GM21529 (cell line): ENCODE results near the gene WNT11.

Experiments
- ATAC-seq: cut with Tn5 transposase; IDR thresholded peaks from one replicate; pipeline ENCODE4 v1.9.1; 2021; ENCODE audit not compliant: unreplicated experiment

Gene WNT11

DNA sequence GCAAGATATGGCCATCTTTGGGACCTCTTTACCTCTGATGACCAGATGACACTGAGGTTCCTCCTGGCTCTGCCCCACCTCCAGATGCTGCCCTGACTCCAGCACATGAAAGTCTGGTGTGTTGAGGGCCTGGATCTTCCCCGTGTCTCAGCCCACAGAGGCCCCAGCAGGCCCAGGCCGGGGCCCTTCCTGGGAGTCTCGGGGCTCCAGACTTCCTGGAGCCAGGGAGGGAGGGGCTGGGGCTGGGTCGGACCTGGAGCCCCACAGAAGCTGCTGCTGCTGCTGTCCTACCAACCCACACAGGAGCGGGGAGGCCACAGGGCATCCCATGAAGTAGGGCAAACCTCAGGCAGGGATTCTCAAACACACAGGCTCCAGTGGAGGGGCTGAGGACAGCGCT lies 32.2 kb upstream of the WNT11 start:
- no peak for ATAC-seq

DNA sequence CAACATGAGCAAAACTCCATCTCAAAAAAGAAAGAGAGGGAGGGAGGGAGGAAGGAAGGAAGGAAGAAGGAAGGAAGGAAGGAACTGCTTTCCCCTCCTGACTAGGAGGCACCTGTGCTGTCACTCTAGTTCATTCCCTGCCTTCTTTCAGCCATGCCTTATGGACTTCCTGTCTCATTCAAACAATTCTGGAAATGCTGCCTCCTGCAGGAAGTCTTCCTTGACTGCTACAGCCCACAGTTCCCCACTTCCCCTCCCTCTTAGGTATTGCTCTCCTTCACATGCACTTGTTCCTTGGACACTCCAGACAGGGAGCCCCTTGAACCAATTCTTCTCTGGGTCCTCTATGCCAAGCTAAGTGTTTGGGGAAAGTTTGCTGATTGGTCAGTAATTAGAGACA lies 31.6 kb upstream of the WNT11 start:
- ATAC-seq: no peak

- no peak for ATAC-seq
These were observed 30.8 kb upstream of the WNT11 start for GRCh38 chr11:76237000-76237649.

- ATAC-seq: peak; percentile 15
These were observed 30.0 kb upstream of the WNT11 start for GRCh38 chr11:76236092-76236999.

GRCh38 chr11:76235233-76236091 lies 29.2 kb upstream of the WNT11 start:
- ATAC-seq: peak; percentile 64

DNA sequence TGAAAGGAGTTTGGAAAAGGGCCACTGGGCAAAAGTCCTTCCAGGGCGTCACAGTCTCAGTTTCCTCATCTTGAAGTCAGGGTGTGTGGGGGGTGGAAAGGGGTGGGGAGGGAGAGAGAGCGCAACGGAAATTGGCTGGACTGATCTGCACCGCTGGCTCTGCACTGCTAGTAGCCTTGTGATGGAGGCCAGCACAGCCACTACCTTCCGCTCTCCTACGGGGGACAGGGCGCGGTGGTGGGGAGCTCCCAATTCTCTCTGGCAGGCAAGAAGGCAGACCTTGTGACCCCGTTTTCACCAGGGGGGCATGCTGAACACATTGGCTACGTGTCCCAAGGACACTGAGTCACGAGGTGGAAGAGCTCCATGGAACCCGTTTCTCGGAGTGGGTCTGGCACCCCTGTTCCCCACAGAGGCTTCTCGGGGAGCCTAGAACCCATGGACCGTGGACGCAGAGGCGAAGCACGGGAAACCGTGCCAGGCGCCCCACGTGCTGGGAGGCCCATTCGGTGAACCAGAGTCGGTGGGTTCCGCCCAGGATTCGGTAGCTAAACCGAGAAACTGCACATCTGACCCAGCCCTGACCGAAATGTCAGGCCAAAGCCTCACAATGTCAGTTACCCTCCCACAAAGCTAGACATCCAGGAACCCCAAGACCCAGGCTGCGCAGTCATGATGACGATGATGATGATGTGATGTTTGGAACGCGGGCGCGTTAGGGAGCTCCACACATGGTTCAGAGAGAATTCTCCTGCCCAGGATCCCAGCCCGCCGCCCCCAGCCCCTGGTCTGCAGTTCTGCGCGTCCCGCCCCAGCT lies 28.3 kb upstream of the WNT11 start:
- peak; percentile 34 for ATAC-seq

- ATAC-seq: no peak
These were observed 27.7 kb upstream of the WNT11 start for GRCh38 chr11:76234021-76234415.

DNA sequence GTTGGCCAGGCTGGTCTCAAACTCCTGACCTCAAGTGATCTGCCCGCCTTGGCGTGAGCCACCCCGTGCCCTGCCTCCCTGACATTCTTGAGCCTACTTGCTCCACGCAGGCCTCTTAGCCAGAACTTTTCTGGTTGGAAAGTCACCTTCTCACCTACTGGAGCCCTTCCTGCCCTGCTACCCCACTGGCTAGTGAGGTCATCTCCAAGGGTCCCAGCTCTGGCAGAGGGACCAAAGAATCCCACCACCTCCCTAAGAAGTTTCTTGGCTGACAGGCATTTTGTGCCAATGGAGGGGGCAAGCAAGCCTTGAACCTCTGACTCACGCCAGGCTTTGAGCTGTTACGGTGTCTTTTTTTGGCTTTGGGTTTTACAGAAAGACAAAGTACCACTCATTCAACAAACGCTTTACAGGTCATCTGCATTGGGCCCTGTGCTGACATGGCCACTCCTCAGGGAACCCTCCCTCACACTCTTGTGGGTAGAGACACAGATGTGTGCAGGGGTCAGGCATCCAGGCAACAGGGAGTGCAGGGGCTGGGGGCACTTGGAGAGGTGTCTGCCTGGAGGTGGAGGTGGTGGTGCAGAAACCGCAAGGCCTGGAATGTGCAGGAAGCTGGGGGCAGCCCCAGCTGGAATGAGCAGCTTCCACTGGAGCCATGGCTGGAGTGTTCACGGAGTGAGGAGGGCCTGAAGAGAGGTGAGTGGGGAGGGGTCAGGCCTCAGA lies 27.1 kb upstream of the WNT11 start:
- ATAC-seq: no peak

- no peak for ATAC-seq
These were observed 25.8 kb upstream of the WNT11 start for GRCh38 chr11:76232026-76232665.

DNA sequence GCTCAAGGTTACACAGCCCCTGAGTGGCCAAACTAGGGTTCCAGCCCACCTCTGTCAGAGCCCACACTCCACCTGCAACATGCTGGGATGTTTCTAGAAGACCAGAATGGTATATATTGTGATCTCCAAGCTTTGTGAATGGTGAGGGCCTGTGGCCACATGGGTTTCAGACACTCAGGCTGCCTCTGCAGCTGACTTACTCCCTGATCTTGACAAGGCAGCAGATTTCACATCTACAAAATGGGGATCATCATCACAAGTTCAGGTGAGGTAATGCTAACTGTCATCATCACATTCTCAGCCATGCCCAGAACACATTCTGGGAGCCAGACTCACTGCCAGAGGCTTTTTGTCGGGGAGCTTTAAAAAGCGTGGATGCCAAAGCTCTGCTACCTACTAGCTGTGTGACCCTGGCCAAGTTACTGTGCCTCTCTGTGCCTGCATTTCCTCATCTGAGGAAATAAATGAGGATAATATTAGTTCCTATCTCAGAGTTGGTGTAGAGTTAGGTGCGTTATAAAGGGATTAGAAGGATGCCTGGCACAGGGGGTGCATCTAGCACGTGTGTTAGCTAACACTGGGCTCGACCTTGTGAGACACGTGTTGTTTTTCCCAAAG lies 24.9 kb upstream of the WNT11 start:
- no peak for ATAC-seq

GRCh38 chr11:76230392-76230791 lies 24.1 kb upstream of the WNT11 start:
- no peak for ATAC-seq

GRCh38 chr11:76229690-76230240 lies 23.5 kb upstream of the WNT11 start:
- ATAC-seq: no peak

- ATAC-seq: no peak
These were observed 22.5 kb upstream of the WNT11 start for GRCh38 chr11:76228875-76229149.

GRCh38 chr11:76228071-76228874 lies 22.0 kb upstream of the WNT11 start:
- no peak for ATAC-seq

- no peak for ATAC-seq
These were observed 20.3 kb upstream of the WNT11 start for GRCh38 chr11:76226626-76227025.

- no peak for ATAC-seq
These were observed 18.9 kb upstream of the WNT11 start for GRCh38 chr11:76225122-76225611.

GRCh38 chr11:76224461-76225121 lies 18.3 kb upstream of the WNT11 start:
- ATAC-seq: no peak
